DMS79 (cell line): ENCODE results near the gene CHGA.

ENCODE experiments used
- DNase-seq: peaks from one replicate; lab custom pipeline; 2025; lab: John Stamatoyannopoulos, UW

CHGA gene

DNA sequence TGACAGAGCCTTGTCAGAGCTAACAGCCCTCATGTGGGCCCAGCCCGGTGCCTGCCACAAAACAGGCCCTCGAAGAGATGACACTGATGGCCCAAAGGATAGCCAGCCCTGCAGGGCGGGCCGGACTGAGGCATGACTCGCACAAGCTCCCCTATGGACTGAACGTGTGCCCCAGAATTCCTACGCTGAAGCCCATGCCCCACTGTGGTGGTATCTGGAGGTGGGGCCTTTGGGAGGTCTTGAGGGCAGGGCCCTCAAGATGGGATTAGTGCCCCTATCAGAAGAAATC, 38.6 kb downstream of the CHGA start:
- no peak for DNase-seq

- no peak for DNase-seq
Measured at GRCh38 chr14:92962031-92962830, 39.3 kb downstream of the CHGA start.

DNA sequence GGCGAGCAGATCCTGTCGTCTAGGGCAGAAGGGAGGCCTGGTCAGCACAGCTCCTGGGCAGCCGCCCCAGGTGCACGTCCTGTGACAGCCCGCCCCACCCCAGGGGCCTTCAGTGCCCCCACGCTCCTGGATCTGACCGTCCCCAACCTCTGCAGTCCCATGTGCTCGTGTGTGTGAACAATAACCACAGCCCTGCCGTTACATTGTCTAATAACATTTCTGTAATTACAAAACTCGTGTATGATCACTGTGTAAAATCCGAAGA, 39.8 kb downstream of the CHGA start:
- no peak for DNase-seq

DNA sequence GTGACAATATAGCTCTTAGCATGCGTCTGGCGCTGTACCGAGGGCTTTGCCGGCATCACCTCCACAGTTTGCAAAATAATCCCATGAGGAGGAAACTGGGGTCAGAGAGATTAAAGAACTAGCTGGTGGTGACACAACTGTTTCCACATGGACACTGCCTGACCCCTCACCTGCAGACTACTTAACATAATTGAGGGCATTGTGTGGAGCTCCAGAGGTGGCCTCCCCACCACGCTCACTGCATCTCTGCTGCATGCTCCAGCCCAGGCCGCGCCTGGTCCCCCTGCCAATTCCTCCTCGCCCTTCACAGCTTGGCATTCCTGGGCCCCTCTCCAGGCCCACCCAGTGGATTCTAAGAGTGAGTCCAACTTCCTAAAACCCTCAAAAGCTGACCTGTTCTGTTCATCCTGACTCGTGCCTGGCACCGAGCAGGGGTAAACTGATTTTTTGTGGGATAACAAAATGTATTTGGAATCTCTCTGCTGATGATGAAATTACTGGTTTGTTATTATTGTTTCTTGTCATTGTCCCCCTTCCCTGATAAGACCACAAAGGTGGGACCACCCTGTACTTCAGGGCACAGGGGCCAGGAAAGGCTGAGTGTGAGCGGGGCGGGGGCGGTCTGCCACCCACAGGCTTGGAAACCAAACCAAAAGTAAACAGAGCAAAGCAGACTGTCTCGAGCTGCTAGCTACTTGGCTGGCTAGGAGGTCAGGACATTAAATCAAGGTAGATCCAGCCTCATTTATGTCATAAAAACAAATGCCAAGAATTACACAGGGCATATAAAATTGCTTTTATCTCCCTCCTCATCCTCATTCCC, 40.6 kb downstream of the CHGA start:
- no peak for DNase-seq

- no peak for DNase-seq
Measured at GRCh38 chr14:92964124-92965109, 41.5 kb downstream of the CHGA start.

DNA sequence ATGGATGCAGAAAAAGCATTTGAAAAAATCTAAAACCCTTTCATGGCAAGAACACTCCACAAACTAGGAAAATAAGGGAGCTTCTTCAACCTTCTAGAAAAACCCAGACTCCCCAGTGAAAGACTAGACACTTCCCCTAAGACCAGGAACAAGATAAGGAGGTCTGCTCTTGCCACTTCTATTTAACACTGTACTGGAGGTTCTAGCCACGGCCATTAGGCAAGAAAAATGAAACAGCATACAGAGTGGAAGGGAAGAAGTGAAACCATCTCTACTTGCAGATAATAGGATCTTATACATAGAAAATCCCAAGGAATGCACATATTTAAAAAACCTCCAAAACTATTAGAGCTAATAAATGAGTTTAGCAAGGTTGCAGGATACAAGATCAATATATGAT, 42.3 kb downstream of the CHGA start:
- no peak for DNase-seq

GRCh38 chr14:92967346-92967926, 44.5 kb downstream of the CHGA start:
- no peak for DNase-seq

- DNase-seq, result no peak
Measured at GRCh38 chr14:92968291-92969020, 45.5 kb downstream of the CHGA start.

- DNase-seq, result no peak
Measured at GRCh38 chr14:92969430-92969829, 46.5 kb downstream of the CHGA start.

DNA sequence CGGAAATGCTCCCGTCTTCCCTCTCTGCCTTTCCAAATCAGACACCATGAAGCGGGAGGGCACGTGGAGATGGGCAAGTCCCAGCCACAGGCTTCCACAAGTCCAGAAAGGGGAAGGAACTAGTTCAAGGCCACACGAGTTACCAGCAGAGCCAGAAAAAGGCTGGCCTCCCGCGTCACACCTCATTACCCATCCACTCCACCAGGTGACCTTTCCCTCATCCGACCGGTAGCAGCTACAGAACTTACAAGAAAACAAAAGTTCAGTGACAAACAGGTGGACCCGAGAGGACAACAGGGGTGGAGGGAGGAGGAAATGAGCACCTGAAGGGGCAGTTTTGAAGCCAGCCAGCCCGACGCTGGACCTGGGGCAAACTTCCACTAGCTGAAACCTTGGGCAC, 46.9 kb downstream of the CHGA start:
- no peak for DNase-seq

- no peak for DNase-seq
Measured at GRCh38 chr14:92970271-92970670, 47.3 kb downstream of the CHGA start.

GRCh38 chr14:92971601-92972180, 48.7 kb downstream of the CHGA start:
- no peak for DNase-seq

GRCh38 chr14:92973261-92973797, 50.4 kb downstream of the CHGA start:
- no peak for DNase-seq

- no peak for DNase-seq
Measured at GRCh38 chr14:92973798-92974372, 50.9 kb downstream of the CHGA start.

DNA sequence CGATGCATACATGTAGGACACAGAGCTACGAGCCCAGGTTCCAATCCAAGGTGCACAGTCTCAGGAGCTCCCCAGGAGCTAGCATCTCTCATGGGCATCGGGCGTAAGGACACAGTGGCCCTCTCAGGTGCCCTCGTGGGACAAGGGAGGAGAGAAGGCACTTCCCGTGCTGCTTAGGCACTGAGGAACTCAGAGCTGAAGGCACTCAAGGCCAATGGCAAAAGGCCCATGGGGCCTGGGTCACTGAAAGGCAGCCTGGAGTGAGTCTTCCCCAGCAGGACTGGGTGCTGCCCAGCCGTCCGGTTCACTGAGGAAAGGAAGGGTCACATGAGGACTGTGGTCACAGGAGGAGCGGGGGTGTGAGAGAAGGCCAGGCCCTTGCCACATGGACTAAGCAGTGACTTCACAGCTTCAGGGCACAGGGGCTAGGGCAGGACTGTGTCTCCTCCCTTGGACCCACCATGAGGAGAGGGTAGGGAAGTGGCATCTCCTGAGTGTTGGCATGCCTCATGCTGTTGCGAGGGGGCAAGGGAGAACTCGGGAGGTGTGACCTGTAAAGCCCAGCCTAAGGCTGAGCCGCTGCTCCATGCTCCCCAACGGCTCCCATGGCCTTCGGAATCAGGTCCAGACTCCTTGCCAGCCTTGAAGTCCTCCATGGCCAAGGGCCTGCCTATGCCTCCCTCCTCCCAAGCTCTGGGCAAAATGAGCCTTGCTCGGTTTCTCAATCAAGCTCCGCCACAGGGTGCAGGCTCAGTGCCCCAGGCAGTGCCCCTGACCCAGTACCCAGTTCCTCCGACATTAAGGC, 51.8 kb downstream of the CHGA start:
- no peak for DNase-seq

DNA sequence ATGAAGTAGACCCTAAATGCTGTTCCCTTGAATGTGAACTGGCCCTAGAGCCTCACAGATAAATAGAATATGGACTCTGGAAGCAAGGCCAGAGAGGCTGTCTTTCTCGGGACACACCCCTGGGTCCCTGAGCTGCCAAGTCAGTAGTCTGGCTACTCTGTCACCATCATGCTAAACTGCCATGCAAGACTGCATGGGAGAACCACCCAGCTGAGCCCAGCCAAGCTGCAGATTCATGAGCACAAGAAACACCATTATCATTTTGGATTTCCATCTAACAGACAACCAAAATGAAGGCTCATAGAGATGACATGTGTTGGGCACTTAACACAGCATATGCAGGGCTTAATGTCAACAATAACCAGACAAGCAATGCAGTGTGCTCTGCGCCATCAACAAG, 53.3 kb downstream of the CHGA start:
- DNase-seq, result no peak

- no peak for DNase-seq
Measured at GRCh38 chr14:92978229-92979021, 55.5 kb downstream of the CHGA start.

DNA sequence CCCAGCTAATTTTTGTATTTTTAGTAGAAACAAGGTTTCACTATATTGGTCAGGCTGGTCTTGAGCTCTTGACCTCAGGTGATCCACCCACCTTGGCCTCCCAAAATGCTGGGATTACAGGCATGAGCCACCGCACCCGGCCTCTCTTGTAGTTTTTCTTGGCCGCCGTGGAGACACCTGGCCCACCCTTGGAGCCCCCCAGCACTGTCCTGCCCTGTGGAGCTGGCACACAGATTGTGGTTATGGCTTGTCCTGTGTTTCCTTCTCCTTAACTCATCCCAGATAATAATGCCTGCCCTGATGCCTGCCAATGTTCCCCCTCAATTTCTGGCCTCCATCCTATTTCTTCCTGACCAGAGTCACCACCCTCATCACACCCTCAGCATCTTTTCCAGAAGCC, 57.9 kb downstream of the CHGA start:
- DNase-seq, result no peak

DNA sequence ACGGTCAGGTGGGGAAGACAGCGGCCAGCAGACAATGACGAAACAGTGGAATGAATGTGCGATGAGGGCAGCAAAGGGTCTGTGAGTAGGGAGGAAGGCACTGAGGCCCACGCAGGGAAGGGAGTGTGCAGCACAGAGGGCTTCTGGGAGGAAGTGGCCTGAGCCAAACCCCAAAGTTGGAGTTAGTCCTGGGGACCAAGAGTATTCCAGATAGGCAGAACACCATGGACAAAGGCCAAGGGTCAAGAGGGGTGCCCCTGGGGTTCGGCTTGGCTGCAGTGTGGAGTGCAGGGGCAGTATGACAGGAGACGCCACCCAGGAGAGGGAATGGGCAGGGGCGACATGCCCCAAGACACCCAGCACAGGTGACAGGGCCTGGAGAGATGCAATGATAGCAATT, 58.8 kb downstream of the CHGA start:
- no peak for DNase-seq
